GM18511 (cell line): Measurements from ENCODE around the gene GP5.
A peak's percentile ranks its signal among the peaks of the same experiment; 100 is the strongest.

Experiments
- ATAC-seq: cut with Tn5 transposase; IDR thresholded peaks from one replicate; pipeline ENCODE4 v1.9.1; 2021; ENCODE audit warnings: mild to moderate bottlenecking, moderate library complexity; ENCODE audit not compliant: unreplicated experiment

The GP5 gene

DNA sequence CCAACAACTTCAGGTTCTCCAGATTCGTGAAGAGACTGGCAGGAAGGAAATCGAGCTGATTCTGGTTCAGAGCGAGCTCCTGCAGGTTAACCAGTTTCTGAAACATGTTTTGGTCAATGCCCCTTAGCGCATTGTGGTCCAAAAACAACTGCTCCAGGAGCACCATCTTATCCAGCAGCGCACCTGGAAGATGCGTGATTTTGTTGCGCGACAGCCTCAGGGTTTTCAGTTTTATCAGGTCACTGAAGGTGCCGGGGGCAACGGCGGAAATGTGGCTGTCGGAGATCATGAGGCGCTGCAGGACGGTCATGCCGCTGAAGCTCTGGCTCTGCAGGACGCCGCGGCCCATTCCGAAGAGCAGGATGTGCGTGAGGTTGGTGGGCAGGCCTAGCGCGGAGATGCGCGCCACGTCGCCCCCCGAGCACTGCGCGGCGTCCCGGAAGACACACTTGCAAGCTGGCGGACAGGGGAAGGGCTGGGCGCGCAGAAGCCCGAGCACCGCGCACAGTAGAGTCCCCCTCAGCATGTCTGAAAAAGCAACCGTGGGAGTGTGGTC is 1.2 kb downstream of the GP5 start:
- ATAC-seq, result peak; percentile 32

DNA sequence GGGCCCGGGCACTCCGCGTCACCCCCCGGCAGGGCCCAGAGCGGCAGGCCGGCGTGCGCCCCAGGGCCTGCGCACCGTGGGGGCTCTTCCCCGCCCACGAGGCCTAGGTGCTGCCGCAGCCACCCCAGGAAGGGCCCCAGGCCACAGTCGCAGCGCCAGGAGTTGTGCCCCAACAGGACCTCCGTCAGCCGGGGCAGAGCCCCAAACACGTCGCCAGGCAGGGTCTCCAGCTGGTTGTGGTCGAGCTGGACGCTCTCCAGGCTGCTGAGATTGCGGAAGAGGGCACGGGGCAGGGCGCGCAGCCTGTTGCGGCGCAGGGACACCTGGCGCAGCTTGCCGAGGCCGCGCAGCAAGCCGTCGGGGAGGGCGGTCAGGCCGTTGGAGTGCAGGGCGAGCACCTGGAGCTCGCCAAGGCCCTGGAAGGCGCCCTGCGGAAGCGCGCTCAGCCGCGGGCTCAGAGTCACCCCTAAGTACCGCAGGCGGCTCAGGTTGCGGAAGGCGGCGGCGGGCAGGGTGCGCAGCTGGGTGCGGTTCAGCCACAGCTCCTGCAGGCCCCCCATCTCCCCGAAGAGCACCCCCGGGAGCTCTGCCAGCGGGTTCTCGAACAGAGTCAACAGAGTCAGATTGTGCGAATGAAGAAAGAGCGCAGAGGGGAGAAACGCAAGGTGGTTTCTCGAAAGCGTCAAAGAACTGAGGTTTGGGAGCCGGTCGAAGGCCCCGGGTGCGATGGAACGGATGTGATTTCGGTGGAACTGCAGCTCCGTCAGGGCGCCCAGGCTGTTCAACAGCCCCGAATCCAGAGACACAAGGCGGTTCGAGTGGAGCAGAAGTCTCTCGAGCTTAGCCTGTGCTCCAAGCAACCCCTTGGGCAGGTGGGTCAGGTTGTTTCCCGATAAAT is 2.0 kb downstream of the GP5 start:
- ATAC-seq, result peak; percentile 49

DNA sequence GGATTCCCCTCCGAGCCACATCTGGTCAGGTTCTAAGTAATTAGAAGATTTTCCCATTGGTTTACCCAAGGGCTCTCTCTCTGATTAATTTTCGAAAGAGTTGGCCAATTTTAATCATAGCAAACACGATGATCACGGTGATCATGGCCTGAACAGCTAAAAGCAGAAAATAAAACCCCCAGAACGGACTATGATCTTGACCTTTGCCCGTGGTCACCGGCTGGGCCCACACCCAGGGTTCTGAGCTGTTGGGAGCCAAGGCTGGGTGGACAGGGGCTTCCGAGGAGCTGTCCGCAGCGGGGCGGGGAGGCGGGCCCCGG is 2.6 kb downstream of the GP5 start:
- no peak for ATAC-seq

DNA sequence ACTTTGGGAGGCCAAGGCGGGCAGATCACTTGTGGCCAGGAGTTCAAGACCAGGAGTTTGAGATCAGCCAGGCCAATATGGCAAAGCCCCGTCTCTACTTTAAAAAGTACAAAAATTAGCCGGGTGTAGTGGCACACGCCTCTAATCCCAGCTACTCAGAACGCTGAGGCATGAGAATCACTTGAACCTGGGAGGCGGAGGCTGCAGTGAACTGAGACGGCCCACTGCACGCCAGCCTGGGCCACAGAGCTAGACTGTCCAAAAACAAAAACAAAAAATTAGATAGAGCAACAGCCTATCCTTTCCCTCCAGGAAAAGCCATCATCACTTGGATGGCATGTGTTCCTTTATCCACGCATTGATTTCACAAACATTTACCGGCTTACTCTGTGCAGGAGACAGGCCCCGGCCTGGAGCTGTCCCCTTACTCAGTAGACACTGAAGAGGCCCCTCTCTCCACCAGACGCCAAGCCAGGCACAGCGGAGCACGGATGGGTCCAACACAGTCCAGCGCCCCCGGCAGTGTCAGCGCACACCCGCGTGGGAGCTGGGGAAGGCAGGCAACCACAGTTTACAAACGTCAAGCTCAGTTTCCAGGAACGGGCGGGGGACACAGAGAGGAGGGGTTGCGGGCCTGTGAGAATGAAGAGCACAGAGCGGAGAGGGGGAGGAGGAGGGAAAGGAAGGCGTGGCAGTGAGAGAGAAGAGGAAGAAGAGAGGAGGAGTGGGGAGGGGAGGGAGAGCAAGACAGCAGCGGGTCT is 3.1 kb downstream of the GP5 start:
- no peak for ATAC-seq

DNA sequence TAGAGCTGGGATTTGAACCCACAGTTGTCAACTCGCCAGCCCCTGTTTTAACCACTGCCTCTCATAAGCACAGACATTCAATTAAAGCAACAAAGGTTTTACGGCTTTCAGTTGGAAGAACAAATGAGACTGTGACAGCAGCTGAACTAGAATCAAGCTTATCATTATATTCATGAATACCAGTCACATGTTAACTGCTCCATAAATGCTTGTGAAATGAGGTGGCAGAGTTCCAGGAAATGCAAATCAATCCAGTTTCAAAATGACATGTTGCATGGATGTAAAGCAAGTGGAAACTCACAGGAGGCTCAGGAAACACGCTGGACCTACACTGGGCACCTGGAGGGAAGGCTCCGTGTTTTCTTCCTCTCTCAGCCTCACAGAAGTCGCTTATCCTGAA is 3.9 kb downstream of the GP5 start:
- no peak for ATAC-seq

DNA sequence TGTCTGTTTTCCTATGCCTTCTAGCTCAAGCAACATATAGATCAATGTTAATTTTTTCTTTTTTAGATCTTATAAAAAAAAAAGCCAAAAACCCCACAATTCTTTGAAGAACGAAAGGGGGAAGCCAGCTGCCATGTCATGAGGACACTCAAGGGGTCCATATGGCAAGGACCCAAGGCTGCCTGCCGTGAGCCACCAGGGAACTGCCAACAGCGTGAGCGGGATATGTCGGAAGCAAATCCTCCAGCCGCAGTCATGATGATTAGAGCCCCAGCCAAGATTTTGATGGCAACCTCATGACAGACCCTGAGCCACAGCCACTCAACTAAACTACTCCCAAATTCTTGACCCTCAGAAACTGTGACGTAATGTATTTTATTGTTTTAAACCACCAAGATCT is 6.5 kb downstream of the GP5 start:
- no peak for ATAC-seq

DNA sequence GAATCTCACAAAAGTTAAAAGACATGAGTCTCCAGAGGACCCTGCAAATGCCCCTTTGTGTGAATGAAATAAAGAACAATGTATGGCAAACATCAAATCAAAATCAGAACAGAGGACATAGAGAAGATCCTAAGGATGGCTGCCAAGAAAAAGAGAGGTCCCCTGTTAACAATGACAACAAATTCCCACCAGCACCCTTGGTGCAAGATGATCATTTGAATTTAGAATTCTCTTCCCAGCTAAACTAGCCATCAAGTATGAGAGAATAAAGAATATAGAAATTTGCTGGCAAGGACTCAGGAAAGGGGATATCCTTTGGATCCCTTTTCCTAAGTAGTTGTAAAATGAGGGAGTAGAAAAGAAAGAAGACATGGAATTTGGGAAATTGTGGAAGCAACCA is 8.2 kb downstream of the GP5 start:
- ATAC-seq, result no peak

DNA sequence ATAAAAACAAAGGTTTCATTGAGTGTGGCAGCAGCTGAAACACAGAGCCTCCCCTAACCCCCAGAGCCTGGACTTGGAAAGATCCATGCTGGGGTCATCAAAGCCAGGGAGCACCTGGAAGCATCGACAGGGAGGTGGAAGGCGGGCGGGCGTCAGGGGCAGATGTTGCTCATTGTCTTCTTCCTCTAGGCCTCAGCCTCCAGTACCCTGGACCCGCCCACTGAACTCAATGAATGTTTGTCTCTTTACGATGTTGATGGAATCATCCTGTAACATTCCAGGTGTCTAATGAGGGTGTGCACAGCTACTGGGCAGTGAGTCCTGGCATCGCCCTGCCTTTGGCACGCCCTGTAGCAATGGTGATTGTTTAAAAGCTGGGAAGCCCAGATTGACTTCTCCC is 9.8 kb downstream of the GP5 start:
- no peak for ATAC-seq

DNA sequence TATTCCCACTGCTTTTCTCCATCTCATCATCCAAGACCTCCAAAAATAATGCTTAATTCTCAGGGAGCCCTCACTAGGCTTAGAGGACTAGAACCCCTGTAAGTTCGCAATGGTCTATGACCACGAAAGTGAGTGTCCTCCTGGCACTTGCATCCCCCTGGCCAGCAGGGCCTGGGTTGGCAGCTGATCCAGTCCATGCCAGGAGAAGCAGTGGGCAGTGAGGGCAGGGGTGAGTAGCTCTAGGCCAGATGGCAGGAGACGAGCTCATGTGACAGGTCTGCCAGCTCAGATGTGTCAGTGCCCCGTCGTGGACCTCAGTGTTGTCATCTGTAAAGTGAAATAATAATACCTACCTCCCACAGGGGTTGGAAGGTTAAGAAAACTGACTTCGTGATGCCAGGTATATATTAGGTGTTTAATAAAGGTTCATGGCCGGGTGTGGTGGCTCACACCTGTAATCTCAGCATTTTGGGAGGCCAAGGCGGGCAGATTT is 11.1 kb downstream of the GP5 start:
- no peak for ATAC-seq

DNA sequence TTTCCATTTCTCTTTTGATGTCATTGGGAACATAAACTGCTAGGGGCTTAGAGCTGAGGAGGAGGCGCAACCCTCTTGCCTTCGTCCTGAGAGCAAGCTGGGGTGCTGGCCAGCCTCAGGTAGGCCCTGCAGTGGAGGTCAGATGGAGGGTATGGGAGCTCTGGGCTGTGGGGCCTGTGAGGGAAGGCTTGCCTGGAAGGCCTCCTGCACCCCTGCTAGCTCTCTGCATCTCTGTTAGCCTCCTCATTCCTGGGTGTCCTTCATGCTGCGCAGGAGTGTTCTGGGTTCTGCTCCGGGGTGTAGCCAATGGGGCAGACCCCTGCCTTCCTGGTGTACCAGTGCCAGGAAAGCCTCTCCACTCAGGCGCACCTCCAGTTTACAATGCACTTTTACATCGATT is 11.8 kb downstream of the GP5 start:
- ATAC-seq, result no peak

DNA sequence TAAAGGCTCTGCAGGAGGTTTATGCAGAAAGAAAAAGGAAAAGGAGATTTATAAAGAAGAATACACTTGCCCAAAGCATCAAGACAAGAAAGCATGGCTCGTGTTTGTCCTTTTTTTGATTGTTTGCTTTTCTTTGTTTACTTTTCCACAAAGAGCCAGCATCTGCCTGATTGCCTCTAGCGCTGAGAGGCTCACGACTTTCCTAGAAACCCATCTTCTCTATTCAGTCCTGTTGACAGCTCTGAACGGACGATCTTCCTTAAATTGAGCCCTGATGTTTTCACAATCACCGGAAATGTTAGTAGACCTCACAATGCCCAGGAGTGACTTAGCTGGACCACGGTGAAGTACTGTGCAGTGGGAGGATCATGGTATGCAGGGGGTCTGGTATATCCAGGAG is 12.4 kb downstream of the GP5 start:
- ATAC-seq, result no peak

DNA sequence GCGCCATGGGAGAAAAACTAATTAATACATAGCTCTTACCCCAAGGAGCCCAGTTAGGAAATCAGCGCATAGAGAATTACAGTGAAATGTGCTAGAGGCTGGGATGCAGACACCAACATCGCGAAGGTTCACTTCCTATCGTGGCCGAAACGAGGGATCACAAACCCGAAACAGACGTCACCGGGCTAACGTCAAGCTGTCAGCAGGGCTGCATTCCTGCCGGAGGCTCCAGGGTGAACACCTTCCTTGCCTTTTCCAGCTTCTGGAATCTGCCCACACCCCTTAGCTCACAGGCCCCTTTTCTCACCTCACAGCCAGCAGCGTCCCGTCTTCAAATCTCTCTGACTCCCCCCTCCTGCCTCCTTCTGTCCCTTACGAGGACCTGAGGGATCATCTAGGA is 13.0 kb downstream of the GP5 start:
- ATAC-seq, result no peak

DNA sequence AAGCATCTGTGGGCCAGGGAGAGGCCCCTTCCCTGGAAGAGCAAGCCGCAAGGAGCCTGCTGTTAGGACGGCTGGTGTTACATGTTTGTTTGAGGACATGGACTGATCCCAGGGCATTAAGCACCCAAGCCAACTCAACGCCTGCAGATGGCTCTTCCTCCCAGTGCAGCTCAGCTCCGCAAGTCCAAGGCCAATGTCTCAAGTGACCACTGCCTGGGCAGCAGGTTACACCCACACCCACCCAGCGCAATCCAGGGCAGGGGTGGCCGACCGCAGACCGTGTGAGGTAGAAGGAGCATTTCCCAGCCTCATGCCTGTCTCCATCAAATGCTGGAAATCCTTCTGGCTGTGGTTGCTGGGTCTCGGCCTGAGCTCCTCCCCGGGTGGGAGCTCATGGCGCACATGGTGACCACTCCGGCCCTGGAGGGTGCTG is 14.5 kb downstream of the GP5 start:
- ATAC-seq, result no peak

DNA sequence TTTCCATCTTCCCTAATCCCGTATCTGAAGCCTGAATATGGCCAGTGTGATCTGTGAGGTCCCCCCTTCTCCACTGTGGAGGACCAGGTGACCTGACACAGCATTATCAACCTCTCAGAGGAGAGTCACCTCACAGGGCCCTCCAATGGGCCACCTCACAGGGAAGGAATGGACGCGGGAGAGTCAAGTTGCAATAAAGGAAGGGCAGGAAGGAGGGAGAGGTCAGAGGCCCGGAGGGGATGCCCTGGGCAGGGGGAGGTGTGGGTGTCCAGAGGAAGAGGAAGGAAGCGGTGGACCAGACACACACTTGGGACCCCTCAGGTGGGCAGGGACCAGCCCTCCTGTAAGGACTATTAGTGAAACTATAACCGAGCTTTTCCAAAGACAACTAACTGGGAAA is 14.9 kb downstream of the GP5 start:
- ATAC-seq, result no peak

DNA sequence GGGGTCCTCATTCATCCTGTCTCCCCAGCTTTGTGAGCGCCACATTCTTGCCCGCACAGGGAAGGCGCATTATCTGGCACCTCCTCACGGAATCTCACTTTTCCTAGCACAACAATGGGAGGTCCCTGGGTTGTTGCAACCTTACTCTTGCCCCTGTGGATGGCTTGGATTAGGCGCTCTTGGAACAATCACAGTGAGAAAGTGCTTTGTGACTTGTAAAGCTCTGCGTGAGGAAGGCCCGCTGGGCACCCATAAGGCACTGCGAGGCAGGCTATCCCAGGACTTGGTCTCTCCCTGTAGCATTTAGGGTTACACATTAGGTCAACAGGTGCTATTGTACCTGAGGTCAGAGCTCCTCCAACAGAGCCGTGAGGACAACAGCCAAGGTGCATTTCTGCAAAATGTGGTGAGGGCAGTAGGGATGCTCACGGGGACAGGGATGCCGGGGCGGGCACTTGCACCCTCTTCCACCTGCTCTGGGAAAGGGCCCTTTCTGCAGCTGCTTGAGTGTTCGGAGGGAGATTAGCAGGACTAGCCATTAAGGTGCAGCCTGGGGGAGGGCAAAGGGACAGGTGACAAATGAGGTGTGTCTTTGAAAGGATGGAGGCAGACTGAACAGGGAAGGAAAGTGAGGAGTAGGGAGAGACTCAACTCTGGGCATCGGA is 15.7 kb downstream of the GP5 start:
- no peak for ATAC-seq

DNA sequence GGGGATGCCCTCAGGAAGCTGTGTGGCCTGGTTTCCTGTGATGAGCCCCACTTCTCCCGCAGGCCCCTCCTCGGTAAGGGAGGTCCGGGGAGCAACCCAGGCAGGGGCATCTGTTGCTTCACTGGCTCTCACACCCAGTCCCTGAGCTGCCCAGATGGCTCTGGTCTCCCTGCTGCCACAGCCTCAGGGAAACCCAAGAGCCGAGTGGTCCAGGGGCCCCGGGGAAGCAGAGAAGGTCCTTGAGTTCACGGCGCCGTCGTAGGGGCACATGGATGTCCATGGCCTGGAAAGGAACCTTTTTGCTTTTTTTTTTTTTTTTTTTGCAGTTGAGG is 16.2 kb downstream of the GP5 start:
- no peak for ATAC-seq

DNA sequence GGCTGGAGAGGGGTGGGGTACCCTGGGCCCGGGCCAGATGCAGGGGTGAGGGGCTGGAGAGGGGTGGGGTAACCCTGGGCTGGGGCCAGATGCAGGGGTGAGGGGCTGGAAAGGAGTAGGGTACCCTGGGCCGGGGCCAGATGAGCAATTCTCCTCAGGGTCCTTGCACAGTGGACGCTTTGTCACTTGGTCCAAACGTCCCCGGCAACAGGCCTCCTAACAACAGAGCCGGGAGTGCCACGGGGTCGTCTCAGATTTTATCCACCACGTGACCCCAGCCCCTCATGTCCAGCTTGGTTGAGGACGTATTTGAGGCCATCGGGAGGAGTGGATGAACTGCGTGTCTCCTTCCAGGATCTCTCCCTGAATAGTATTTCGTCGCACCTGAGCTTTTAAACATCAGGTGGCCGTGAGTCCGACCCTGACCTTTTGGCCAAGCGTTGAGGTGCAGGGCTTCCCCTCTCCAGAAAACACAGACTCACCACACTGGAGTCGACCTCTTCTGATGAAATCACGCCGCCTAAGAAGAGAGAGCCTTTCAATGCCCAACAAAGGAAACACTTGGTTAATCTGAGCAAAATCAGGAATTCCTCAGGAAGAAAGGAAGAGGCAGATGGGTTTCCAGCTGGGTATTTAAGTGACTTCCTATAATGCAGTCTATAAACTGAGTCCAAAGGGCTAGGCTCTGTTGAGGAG is 16.7 kb downstream of the GP5 start:
- ATAC-seq, result no peak

DNA sequence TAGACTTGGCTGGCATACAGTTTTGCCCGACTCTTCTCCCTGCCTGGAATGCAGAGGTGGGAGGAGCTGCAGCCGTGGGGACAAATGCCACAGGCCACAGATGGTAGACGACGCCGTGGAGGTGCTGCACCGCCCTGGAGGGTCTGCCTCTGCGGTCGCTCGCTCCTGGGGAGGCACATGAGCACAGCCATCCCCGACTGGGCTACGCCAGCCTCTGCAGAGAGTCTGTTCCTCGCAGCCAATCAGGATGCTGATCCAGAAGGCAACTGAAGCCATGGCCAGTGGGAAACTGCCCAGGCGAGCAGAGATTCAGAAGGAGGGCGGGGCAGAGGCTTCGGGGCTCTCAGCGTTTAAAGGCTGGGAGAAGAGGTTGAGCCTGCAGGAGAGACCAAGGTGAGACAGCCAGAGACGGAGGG is 17.6 kb downstream of the GP5 start:
- ATAC-seq, result no peak

DNA sequence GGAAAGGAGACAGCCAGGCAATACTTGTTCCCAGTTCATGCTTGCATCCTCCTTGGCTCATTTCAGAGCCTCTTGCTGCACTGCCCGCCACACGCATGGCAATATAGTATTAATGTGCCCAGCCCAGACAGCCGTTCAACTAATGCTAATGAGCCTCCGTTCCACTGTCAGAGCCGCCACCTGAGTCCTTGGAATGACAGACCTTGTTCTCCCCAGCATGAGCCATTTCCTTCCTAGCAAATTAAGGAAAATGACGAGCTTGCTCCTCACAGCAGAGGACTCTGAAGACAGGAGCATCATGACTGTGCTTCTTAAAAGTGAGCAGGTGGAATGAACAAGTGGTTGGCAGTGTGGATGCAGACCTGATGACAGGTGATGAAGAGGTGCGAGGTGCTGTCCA is 18.7 kb downstream of the GP5 start:
- no peak for ATAC-seq

DNA sequence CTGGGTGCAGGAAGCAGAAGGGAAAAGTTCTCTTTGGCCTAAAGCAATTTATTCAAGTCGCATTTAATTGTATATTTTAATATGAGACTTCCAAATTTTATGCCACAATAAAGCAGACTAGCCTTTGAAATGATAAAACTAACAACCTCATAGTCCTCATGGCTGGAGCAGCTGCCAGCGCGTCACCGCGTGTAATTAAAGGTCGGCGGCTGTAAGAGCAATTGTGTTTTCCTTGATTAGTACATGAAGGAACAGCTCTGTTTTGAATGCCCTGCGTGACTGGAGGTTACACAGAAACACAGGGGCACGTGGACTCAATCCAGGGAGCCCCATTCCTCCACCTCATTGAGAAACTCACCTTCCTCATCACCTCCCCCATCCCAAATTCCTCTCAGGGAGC is 19.4 kb downstream of the GP5 start:
- no peak for ATAC-seq

DNA sequence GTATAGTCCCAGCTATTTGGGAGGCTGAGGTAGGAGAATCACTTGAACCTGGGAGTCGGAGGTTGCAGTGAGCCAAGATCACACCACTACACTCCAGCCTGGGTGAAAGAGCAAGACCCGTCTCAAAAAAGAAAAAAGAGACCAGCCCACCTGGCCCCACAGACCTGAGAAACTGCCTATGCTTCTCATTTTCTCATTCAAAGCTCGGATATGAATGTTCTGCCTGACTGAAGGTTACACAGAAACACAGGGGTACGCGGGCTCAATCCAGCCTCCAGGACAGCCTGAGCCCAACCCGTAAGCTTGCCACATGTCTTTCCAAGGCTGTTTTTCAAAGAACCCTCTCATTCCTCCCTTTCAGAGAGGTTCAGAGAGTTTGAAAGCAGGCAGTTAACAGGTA is 19.8 kb downstream of the GP5 start:
- no peak for ATAC-seq
